DND-41 (cell line): ENCODE data around the gene MAP2.

Source experiments
- ATAC-seq: fragments of 200-7000 bp; cut with Tn5 transposase; 3 replicates; pipeline ENCODE4 v1.9.1; 2021; ENCODE audit warnings: low read depth; ENCODE audit not compliant: insufficient read depth
- DNase-seq: peaks from one replicate; pipeline ENCODE4 v3.0.0-alpha.2; 2020
- H2AFZ ChIP-seq: 2 replicates; pipeline ENCODE4 v1.6.0; 2012; ENCODE audit warnings: low read depth, low read length
- H3K27ac ChIP-seq: 2 replicates; pipeline ENCODE4 v1.5.1; 2012; ENCODE audit warnings: low read length, inconsistent platforms
- H3K27me3 ChIP-seq: fragments of 200-600 bp; sonication (generic); 2 replicates; pipeline ENCODE4 v1.6.0; 2012; ENCODE audit warnings: low read length, mild to moderate bottlenecking, inconsistent platforms; ENCODE audit not compliant: insufficient read depth, poor library complexity
- H3K36me3 ChIP-seq: 2 replicates; pipeline ENCODE4 v1.5.1; 2012; ENCODE audit warnings: low read length, inconsistent platforms; ENCODE audit not compliant: insufficient read depth
- H3K4me1 ChIP-seq: 2 replicates; pipeline ENCODE4 v1.5.1; 2012; ENCODE audit warnings: mild to moderate bottlenecking, low read length; ENCODE audit not compliant: insufficient read depth
- H3K4me2 ChIP-seq: 2 replicates; pipeline ENCODE4 v1.6.0; 2012; ENCODE audit warnings: mild to moderate bottlenecking, moderate library complexity, low read length, inconsistent platforms; ENCODE audit not compliant: insufficient read depth
- H3K4me3 ChIP-seq, 2 experiments: fragments of 200-600 bp in 1 of 2; shearing (Covaris generic) in 1 of 2; 2 replicates each; pipeline ENCODE4 v1.5.1; 2012 to 2016; ENCODE audit warnings: inconsistent platforms in 2 of 2, low read length in 2 of 2, mild to moderate bottlenecking in 2 of 2, low read depth in 1 of 2, moderate library complexity in 1 of 2
- H3K79me2 ChIP-seq: 2 replicates; pipeline ENCODE4 v1.6.0; 2012; ENCODE audit warnings: low read length, inconsistent platforms; ENCODE audit not compliant: insufficient read depth
- H3K9ac ChIP-seq: 2 replicates; pipeline ENCODE4 v1.6.0; 2012; ENCODE audit warnings: low read depth, mild to moderate bottlenecking, inconsistent platforms, low read length, moderate library complexity
- H3K9me3 ChIP-seq: 2 replicates; pipeline ENCODE4 v1.5.1; 2012; ENCODE audit warnings: low read length, moderate library complexity, mild to moderate bottlenecking, inconsistent platforms; ENCODE audit not compliant: insufficient read depth, severe bottlenecking
- H4K20me1 ChIP-seq: 2 replicates; pipeline ENCODE4 v1.6.0; 2012; ENCODE audit warnings: low read length; ENCODE audit not compliant: insufficient read depth
- CTCF ChIP-seq: IDR thresholded peaks from 2 replicates; pipeline ENCODE4 v1.5.1; 2012; ENCODE audit warnings: borderline replicate concordance, low read length, moderate library complexity, mild to moderate bottlenecking; ENCODE audit not compliant: poor library complexity, severe bottlenecking; ENCODE audit errors: extremely low read depth
- EZH2 ChIP-seq: IDR thresholded peaks from 3 replicates; pipeline ENCODE4 v1.6.1; 2012; ENCODE audit warnings: borderline replicate concordance, low read depth, mild to moderate bottlenecking, moderate library complexity, low read length, inconsistent platforms; ENCODE audit not compliant: severe bottlenecking

MAP2 gene

GRCh38 chr2:209681201-209681735 lies 257.4 kb downstream of the MAP2 start:
- Histone ChIP-seq H3K27ac (no peak overlapping the region), H3K36me3 (no peaks in the 10 kb centered on the region), H3K79me2 (no peaks in the 10 kb centered on the region), H3K4me1 (no peaks in the 10 kb centered on the region), H4K20me1 (no peaks in the 10 kb centered on the region), H3K27me3 (no peaks in the 10 kb centered on the region), H3K9ac (no peak overlapping the region), H3K4me3 (no peak overlapping the region), H3K9me3 (no peaks in the 10 kb centered on the region), H2AFZ (no peak overlapping the region), H3K4me2 (no peak overlapping the region)
- DNase-seq (no peak), ATAC-seq (no peak)
- no peak for TF ChIP-seq EZH2
- no peak for TF ChIP-seq CTCF

- H3K27ac ChIP-seq: no peak overlapping the region
- no peaks in the 10 kb centered on the region for H4K20me1 ChIP-seq
- no peaks in the 10 kb centered on the region for H3K9me3 ChIP-seq
- no peak for DNase-seq
- no peak overlapping the region for H3K4me2 ChIP-seq
- no peak overlapping the region for H3K4me3 ChIP-seq
- H3K36me3 ChIP-seq: no peaks in the 10 kb centered on the region
- no peaks in the 10 kb centered on the region for H3K79me2 ChIP-seq
- no peak for TF ChIP-seq CTCF
- TF ChIP-seq EZH2: no peak
- H2AFZ ChIP-seq: no peak overlapping the region
- ATAC-seq: no peak
- no peaks in the 10 kb centered on the region for H3K4me1 ChIP-seq
- no peak overlapping the region for H3K9ac ChIP-seq
- H3K27me3 ChIP-seq: no peaks in the 10 kb centered on the region
These were observed 258.8 kb downstream of the MAP2 start for GRCh38 chr2:209682646-209683045.

GRCh38 chr2:209685340-209685739 lies 261.5 kb downstream of the MAP2 start:
- H3K79me2 ChIP-seq: no peaks in the 10 kb centered on the region
- H2AFZ ChIP-seq: no peak overlapping the region
- H3K36me3 ChIP-seq: no peaks in the 10 kb centered on the region
- H3K9ac ChIP-seq: no peak overlapping the region
- H3K9me3 ChIP-seq: no peaks in the 10 kb centered on the region
- ATAC-seq (no peak), DNase-seq (no peak)
- H3K27me3 ChIP-seq: no peaks in the 10 kb centered on the region
- H3K4me3 ChIP-seq: no peak overlapping the region
- TF ChIP-seq CTCF: no peak
- no peak for TF ChIP-seq EZH2
- no peaks in the 10 kb centered on the region for H3K4me1 ChIP-seq
- H3K27ac ChIP-seq: no peak overlapping the region
- no peak overlapping the region for H3K4me2 ChIP-seq
- H4K20me1 ChIP-seq: no peaks in the 10 kb centered on the region

- ATAC-seq: no peak
- no peak overlapping the region for H3K9ac ChIP-seq
These were observed 262.1 kb downstream of the MAP2 start for GRCh38 chr2:209685963-209686362.

More at GRCh38 chr2:209685963-209686362, 262.1 kb downstream of the MAP2 start:
- Histone ChIP-seq H3K79me2 (no peaks in the 10 kb centered on the region), H4K20me1 (no peaks in the 10 kb centered on the region), H3K27me3 (no peaks in the 10 kb centered on the region), H2AFZ (no peak overlapping the region), H3K4me3 (no peak overlapping the region), H3K4me2 (no peak overlapping the region), H3K27ac (no peak overlapping the region), H3K9me3 (no peaks in the 10 kb centered on the region), H3K36me3 (no peaks in the 10 kb centered on the region), H3K4me1 (no peaks in the 10 kb centered on the region)
- no peak for TF ChIP-seq CTCF
- no peak for TF ChIP-seq EZH2
- no peak for DNase-seq
